GM13977 (cell line): ENCODE data around the gene GPT2.
"Not testable (repeated sequence)": the region's sequence is repeated elsewhere in the genome, so short reads cannot be mapped to it uniquely, and the experiment has no call there.

Source experiments
- DNase-seq: peaks from one replicate; pipeline ENCODE4 v3.0.0; 2012; ENCODE audit warnings: low spot score
- CTCF ChIP-seq: IDR thresholded peaks from 2 replicates; pipeline ENCODE4 v1.5.1; 2012; ENCODE audit warnings: mild to moderate bottlenecking, control low read depth; ENCODE audit not compliant: insufficient read depth; ENCODE audit errors: extremely low read depth, missing control alignments
- in situ Hi-C: fragments of 300-500 bp; cut with MboI; formaldehyde crosslinking; loops from one replicate; pipeline ENCODE4 v1.12.0; 2022; ENCODE audit warnings: low sequenced_read_pairs, low pct_unique_long_range_greater_than_20kb, mixed read lengths, inconsistent platforms; ENCODE audit not compliant: unreplicated experiment

The GPT2 gene

GRCh38 chr16:46862555-46863447 is 21.4 kb upstream of the GPT2 start:
- no peak for DNase-seq
- TF ChIP-seq CTCF = no peak
- in situ Hi-C loops = no loop called here

- in situ Hi-C loops = no loop called here
- DNase-seq = no peak
- no peak for TF ChIP-seq CTCF
Measured at GRCh38 chr16:46866286-46866685, 17.9 kb upstream of the GPT2 start.

GRCh38 chr16:46867486-46867885 is 16.7 kb upstream of the GPT2 start:
- DNase-seq, in situ Hi-C loops: not testable (repeated sequence)

GRCh38 chr16:46868891-46869290 is 15.3 kb upstream of the GPT2 start:
- in situ Hi-C loops, DNase-seq: not testable (repeated sequence)

- TF ChIP-seq CTCF = no peak
- in situ Hi-C loops = no loop called here
- DNase-seq = no peak
Measured at GRCh38 chr16:46871597-46871996, 12.6 kb upstream of the GPT2 start.

GRCh38 chr16:46873201-46873600 is 11.0 kb upstream of the GPT2 start:
- in situ Hi-C loops = no loop called here
- TF ChIP-seq CTCF = no peak
- DNase-seq = no peak

- in situ Hi-C loops = no loop called here
- no peak for TF ChIP-seq CTCF
- DNase-seq = no peak
Measured at GRCh38 chr16:46875243-46875642, 8.9 kb upstream of the GPT2 start.

GRCh38 chr16:46882304-46882939 is 1.7 kb upstream of the GPT2 start:
- in situ Hi-C loops = no loop called here
- no peak for DNase-seq
- no peak for TF ChIP-seq CTCF
